AG04450 (cell line): Measurements from ENCODE around the gene CLECL1. TPM values are rescaled to one million over a fixed set of nuclear protein-coding genes. Genes with fewer than 3 reads are reported as not detected.
"Not testable (repeated sequence)": the region's sequence is repeated elsewhere in the genome, so short reads cannot be mapped to it uniquely, and the experiment has no call there.

ENCODE experiments used
- CTCF ChIA-PET: fragments of 300-600, 350-600 bp; formaldehyde crosslinking; extraction: SDS; loops from one replicate; lab custom pipeline; 2022; ENCODE audit warnings: antibody characterized with exemption, inconsistent platforms; lab: Charles Lee
- POLR2A ChIA-PET: fragments of 350-600 bp; formaldehyde crosslinking; extraction: SDS; loops from one replicate; lab custom pipeline; 2021; ENCODE audit warnings: antibody characterized with exemption, inconsistent platforms; lab: Yijun Ruan, JAX
- DNase-seq: peaks from one replicate; pipeline ENCODE4 v3.0.0-alpha.2; 2011; ENCODE audit warnings: low read depth, low spot score
- H3K27ac ChIP-seq: one replicate; pipeline ENCODE4 v1.5.1; 2012; ENCODE audit warnings: low read depth, low read length, control low read depth
- H3K27me3 ChIP-seq: one replicate; pipeline ENCODE4 v1.6.0; 2012; ENCODE audit warnings: low read length; ENCODE audit not compliant: control insufficient read depth, insufficient read depth
- H3K4me3 ChIP-seq: 2 replicates; pipeline ENCODE4 v1.5.1; 2011; ENCODE audit warnings: mild to moderate bottlenecking, low read depth, low read length, control low read depth
- H3K9me3 ChIP-seq: 2 replicates; pipeline ENCODE4 v1.5.1; 2012; ENCODE audit warnings: low read length; ENCODE audit not compliant: control insufficient read depth, insufficient read depth
- CTCF ChIP-seq: IDR thresholded peaks from 2 replicates; pipeline ENCODE4 v1.5.1; 2011; ENCODE audit warnings: low read depth, low read length, control low read depth, inconsistent platforms
- polyA plus RNA-seq: library from polyadenylated mRNA; depleted of rRNA; stranded (reverse); fragments of >200 nt; gene quantifications from 2 replicates; pipeline ENCODE4 v1.2.3, GENCODE V29; 2011

The CLECL1 gene
- polyA plus RNA-seq, 1 experiment, result not detected

GRCh38 chr12:9700606-9700956 is 32.3 kb downstream of the CLECL1 start:
- Histone ChIP-seq H3K9me3 (no peaks in the 10 kb centered on the region; the same call in 1 of the 2 replicates), H3K27ac (no peak overlapping the region), H3K27me3 (no peaks in the 10 kb centered on the region), H3K4me3 (no peak overlapping the region)
- no peak for TF ChIP-seq CTCF
- ChIA-PET CTCF (interaction anchor here (1.2 to 1.8 kb wide), 3 partner anchors 8 to 66 kb away, joined by 3 to 19 read pairs (median 5); no protein-coding TSS in a partner anchor), POLR2A (no interaction called here)
- no peak for DNase-seq

GRCh38 chr12:9699898-9700605 is 32.8 kb downstream of the CLECL1 start:
- Histone ChIP-seq H3K27me3 (no peaks in the 10 kb centered on the region), H3K4me3 (no peak overlapping the region), H3K9me3 (no peaks in the 10 kb centered on the region; the same call in 1 of the 2 replicates), H3K27ac (no peak overlapping the region)
- DNase-seq, result no peak
- ChIA-PET POLR2A (no interaction called here), CTCF (interaction anchor here (1.2 to 1.8 kb wide), 4 partner anchors 8 to 65 kb away, joined by 3 to 19 read pairs (median 4); no protein-coding TSS in a partner anchor)
- TF ChIP-seq CTCF, result no peak

GRCh38 chr12:9699269-9699897 is 33.5 kb downstream of the CLECL1 start:
- no peak overlapping the region for H3K27ac ChIP-seq
- no peaks in the 10 kb centered on the region; the same call in 1 of the 2 replicates for H3K9me3 ChIP-seq
- no peaks in the 10 kb centered on the region for H3K27me3 ChIP-seq
- no peak overlapping the region for H3K4me3 ChIP-seq
- DNase-seq, result no peak
- ChIA-PET POLR2A (no interaction called here), CTCF (interaction anchor here (1.2 to 1.8 kb wide), 4 partner anchors 9 to 65 kb away, joined by 3 to 19 read pairs (median 4); no protein-coding TSS in a partner anchor)
- TF ChIP-seq CTCF, result no peak

GRCh38 chr12:9698681-9699080 is 34.2 kb downstream of the CLECL1 start:
- no peaks in the 10 kb centered on the region for H3K27me3 ChIP-seq
- no peak for TF ChIP-seq CTCF
- DNase-seq, result no peak
- ChIA-PET POLR2A (no interaction called here), CTCF (interaction anchor here (1.2 to 1.8 kb wide), 2 partner anchors 9 to 51 kb away, joined by 3 to 19 read pairs (median 12); no protein-coding TSS in a partner anchor)
- H3K4me3 ChIP-seq, result no peak overlapping the region
- H3K27ac ChIP-seq, result no peak overlapping the region
- H3K9me3 ChIP-seq, result no peaks in the 10 kb centered on the region; the same call in 1 of the 2 replicates

- no peak for TF ChIP-seq CTCF
- CTCF ChIA-PET, result interaction anchor here (1.7 kb wide), 1 partner anchor 11 kb away, joined by 12 read pairs; no protein-coding TSS in a partner anchor
- POLR2A ChIA-PET, result no interaction called here
Observed at GRCh38 chr12:9697619-9698018, 35.3 kb downstream of the CLECL1 start.

GRCh38 chr12:9695661-9696060 is 37.2 kb downstream of the CLECL1 start:
- POLR2A ChIA-PET, H3K9me3 ChIP-seq, CTCF ChIA-PET, H3K4me3 ChIP-seq, H3K27me3 ChIP-seq, DNase-seq, H3K27ac ChIP-seq: not testable (repeated sequence)

More at GRCh38 chr12:9697619-9698018, 35.3 kb downstream of the CLECL1 start:
- Histone ChIP-seq H3K27me3 (no peaks in the 10 kb centered on the region), H3K9me3 (no peaks in the 10 kb centered on the region; the same call in 1 of the 2 replicates), H3K27ac (no peak overlapping the region), H3K4me3 (no peak overlapping the region)
- DNase-seq, result no peak

GRCh38 chr12:9695150-9695549 is 37.7 kb downstream of the CLECL1 start:
- DNase-seq, H3K27me3 ChIP-seq, H3K9me3 ChIP-seq, H3K27ac ChIP-seq, H3K4me3 ChIP-seq, POLR2A ChIA-PET, CTCF ChIA-PET: not testable (repeated sequence)
